Measurements from ENCODE around the gene AP1G2.

DNA sequence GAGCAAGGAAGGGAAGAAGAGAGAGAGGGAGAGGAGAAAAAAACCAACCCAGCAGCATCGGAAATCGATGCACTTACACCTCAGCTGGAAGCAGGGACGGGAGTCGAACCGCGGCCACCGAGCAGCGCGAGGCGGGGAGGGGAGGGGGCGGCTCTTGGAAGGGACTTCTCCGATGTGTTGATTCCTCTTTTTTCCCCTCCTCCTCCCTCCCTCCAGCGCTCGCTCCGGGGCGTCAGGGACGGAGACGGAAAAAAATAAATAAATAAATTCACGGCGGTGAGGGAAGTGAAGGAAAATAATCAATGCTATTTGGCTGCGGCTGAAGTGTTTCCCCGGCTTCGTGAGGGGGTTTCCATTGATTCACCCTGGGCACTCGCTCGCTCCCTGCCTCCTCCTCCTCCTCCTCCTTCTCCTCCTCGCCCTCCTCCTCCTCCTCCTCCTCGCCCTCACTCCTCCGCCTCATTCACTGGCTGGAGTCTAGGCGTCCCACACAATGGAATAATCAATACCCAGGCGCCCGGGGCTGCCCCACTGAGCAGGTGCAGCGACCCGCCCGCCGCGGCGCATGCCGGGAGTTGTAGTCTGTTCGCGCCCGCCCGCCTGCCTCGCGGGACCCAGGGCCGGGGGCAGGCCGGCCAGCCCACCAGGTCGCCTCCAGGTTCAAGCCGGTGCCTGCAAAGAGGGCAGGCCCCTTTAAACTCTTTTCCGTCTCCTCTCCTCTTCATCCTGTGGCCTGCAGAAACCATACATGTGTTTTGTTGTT lies 16.1 kb downstream of the AP1G2 start, which contains the start of gene ZFHX2:
- TF ChIP-seq, protein P1, sequence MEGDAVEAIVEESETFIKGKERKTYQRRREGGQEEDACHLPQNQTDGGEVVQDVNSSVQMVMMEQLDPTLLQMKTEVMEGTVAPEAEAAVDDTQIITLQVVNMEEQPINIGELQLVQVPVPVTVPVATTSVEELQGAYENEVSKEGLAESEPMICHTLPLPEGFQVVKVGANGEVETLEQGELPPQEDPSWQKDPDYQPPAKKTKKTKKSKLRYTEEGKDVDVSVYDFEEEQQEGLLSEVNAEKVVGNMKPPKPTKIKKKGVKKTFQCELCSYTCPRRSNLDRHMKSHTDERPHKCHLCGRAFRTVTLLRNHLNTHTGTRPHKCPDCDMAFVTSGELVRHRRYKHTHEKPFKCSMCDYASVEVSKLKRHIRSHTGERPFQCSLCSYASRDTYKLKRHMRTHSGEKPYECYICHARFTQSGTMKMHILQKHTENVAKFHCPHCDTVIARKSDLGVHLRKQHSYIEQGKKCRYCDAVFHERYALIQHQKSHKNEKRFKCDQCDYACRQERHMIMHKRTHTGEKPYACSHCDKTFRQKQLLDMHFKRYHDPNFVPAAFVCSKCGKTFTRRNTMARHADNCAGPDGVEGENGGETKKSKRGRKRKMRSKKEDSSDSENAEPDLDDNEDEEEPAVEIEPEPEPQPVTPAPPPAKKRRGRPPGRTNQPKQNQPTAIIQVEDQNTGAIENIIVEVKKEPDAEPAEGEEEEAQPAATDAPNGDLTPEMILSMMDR (IDR thresholded peaks at IDR 0.05) = no peak
- TF ChIP-seq POLR2A (IDR thresholded peaks at IDR 0.05) = no peak

Data from uterus (tissue), 2 donors.